Adipocyte (in vitro differentiated cells): ENCODE results near the gene GLIS1.
A peak's percentile ranks its signal among the peaks of the same experiment; 100 is the strongest.

Source experiments
- DNase-seq: peaks from one replicate; pipeline ENCODE4 v3.0.0-alpha.2; 2015; ENCODE audit warnings: low read depth
- H3K27me3 ChIP-seq: replicated peaks from 2 replicates; pipeline ENCODE4 v1.7.0; 2013; ENCODE audit warnings: mild to moderate bottlenecking, low read length, moderate library complexity; ENCODE audit not compliant: control insufficient read depth, insufficient read depth
- H3K36me3 ChIP-seq: 2 replicates; pipeline ENCODE4 v1.7.0; 2013; ENCODE audit warnings: low read length, mild to moderate bottlenecking, moderate library complexity; ENCODE audit not compliant: control insufficient read depth, insufficient read depth, severe bottlenecking
- H3K4me1 ChIP-seq: 2 replicates; pipeline ENCODE4 v1.7.0; 2013; ENCODE audit warnings: mild to moderate bottlenecking, low read length, moderate library complexity; ENCODE audit not compliant: control insufficient read depth, insufficient read depth
- H3K4me3 ChIP-seq: 2 replicates; pipeline ENCODE4 v1.7.0; 2013; ENCODE audit warnings: mild to moderate bottlenecking, low read length, moderate library complexity
- H3K9ac ChIP-seq: 2 replicates; pipeline ENCODE4 v1.7.0; 2013; ENCODE audit warnings: mild to moderate bottlenecking, low read length, moderate library complexity
- H3K9me3 ChIP-seq: 2 replicates; pipeline ENCODE4 v1.7.0; 2013; ENCODE audit warnings: mild to moderate bottlenecking, low read length, moderate library complexity; ENCODE audit not compliant: control insufficient read depth

Gene GLIS1

DNA sequence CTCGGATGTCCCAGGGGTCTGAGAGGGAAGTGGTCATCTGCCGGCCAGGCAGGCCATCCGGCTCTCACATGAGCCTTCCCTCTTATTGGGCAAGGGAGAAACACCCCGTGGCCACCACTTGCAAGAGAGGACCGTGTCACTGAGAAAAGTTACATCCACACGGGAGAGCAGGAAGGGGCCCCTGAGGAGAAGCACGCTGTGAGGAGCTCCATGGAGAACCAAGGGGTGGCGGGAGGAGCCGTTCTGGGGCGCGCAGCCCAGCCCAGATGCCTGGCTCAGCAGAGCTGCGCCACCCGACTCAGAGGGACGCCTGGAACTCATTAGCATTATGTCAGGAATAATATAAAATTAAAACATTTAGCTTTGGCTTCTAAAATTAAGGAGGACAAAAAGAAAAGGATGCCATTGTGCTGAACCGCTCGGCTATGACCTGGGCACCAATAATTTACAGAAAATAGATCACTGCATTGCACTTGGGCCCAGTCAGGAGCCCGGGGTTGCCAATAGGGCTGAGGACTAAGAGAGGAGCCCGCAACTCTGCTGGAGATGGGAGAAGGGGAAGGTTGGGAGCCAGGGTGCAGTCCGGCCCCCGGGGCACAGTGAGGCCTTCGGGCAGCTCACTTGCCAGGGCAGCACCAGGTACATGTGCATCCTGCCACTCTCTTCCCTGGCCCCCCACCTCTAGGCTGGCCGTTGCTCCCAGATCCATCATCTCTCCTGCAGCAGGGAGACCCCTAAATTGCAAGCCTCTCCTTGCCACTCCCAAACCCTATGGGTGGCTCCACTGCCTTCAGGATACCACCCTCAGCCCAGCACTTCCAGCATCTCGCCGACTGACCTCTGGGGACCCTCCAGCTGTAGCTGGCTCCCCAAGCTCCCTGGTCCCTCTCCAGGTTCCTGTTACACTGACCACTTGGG is 194.9 kb downstream of the GLIS1 start:
- peaks cover 3% of the 10 kb centered on the region for H3K27me3 ChIP-seq
- H3K9me3 ChIP-seq: no peaks in the 10 kb centered on the region
- DNase-seq: peak; percentile 45
- H3K36me3 ChIP-seq: no peaks in the 10 kb centered on the region
- no peak overlapping the region for H3K4me3 ChIP-seq
- H3K9ac ChIP-seq: no peak overlapping the region
- peaks cover 33% of the 10 kb centered on the region for H3K4me1 ChIP-seq

GRCh38 chr1:53543130-53543777 is 195.7 kb downstream of the GLIS1 start:
- Histone ChIP-seq H3K9me3 (no peaks in the 10 kb centered on the region), H3K9ac (no peak overlapping the region), H3K27me3 (peaks cover 3% of the 10 kb centered on the region), H3K4me1 (peaks cover 33% of the 10 kb centered on the region), H3K4me3 (no peak overlapping the region), H3K36me3 (no peaks in the 10 kb centered on the region)
- DNase-seq: peak; percentile 31

- H3K9me3 ChIP-seq: no peaks in the 10 kb centered on the region
- peaks cover 33% of the 10 kb centered on the region for H3K4me1 ChIP-seq
- H3K4me3 ChIP-seq: no peak overlapping the region
- no peak for DNase-seq
- peaks cover 3% of the 10 kb centered on the region for H3K27me3 ChIP-seq
- H3K9ac ChIP-seq: no peak overlapping the region
- H3K36me3 ChIP-seq: no peaks in the 10 kb centered on the region
These were observed 196.4 kb downstream of the GLIS1 start for GRCh38 chr1:53542551-53542950.

- Histone ChIP-seq H3K36me3 (no peaks in the 10 kb centered on the region), H3K4me1 (peaks cover 33% of the 10 kb centered on the region), H3K9me3 (no peaks in the 10 kb centered on the region), H3K9ac (peak overlapping the region; percentile 69), H3K27me3 (peaks cover 7% of the 10 kb centered on the region), H3K4me3 (peak overlapping the region; percentile 23)
- DNase-seq: peak; percentile 98
These were observed 197.0 kb downstream of the GLIS1 start for GRCh38 chr1:53541761-53542550.

DNA sequence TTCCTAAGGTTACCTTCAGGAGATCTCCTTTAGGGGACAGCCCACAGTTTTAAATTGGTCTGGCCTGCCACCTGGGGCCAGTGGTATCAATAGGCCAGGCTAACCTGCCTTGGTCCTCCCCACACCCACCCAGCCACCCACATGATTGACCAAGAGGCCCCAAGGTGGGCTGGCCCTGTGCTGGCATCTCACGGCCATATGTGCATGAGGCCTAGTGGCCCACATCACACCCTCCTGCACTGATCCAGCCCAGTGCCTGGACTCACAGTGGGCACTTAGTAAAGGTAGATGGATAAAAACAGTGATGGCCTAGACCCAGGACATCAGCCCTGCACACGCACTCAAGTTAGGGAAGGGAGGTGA is 197.7 kb downstream of the GLIS1 start:
- Histone ChIP-seq H3K36me3 (no peaks in the 10 kb centered on the region), H3K9ac (no peak overlapping the region), H3K4me1 (peaks cover 33% of the 10 kb centered on the region), H3K27me3 (peaks cover 7% of the 10 kb centered on the region), H3K9me3 (no peaks in the 10 kb centered on the region), H3K4me3 (no peak overlapping the region)
- no peak for DNase-seq

DNA sequence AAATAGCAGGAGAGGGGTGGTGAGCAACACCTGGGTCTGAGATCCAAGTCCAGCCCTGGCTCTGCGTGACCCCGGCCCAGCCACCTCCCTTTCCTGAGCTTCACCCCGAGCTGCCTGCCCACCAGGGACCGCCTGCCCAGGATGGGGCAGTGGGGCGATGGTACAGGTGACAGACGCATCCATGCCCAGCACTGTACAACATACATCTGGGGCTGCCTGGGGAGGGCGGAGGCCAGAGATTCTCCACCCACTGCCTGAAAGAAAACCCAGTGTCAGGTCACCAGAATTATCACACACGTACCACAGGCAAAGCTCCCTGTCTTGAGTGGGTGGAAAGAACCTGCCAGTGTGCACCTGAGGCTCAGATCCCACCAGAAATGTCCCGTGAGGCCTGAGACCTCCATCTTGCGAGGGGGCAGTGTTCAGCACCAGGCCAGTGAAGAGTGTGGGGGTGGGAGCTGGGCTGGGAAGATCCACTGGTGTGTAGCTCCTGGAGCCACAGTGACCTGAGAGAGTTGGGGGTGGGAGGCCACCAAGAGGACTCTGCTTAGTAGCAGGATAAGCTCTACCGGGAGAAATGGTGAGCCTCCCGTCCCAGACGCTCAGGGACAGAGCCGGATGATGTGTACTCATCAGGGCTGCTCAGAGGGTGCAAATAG is 198.2 kb downstream of the GLIS1 start:
- Histone ChIP-seq H3K27me3 (peaks cover 7% of the 10 kb centered on the region), H3K9me3 (no peaks in the 10 kb centered on the region), H3K4me1 (peaks cover 29% of the 10 kb centered on the region), H3K4me3 (no peak overlapping the region), H3K9ac (no peak overlapping the region), H3K36me3 (no peaks in the 10 kb centered on the region)
- no peak for DNase-seq

- Histone ChIP-seq H3K9ac (no peak overlapping the region), H3K27me3 (peaks cover 7% of the 10 kb centered on the region), H3K4me1 (peaks cover 27% of the 10 kb centered on the region), H3K36me3 (no peaks in the 10 kb centered on the region), H3K4me3 (no peak overlapping the region), H3K9me3 (no peaks in the 10 kb centered on the region)
- DNase-seq: no peak
These were observed 199.0 kb downstream of the GLIS1 start for GRCh38 chr1:53539711-53540603.

DNA sequence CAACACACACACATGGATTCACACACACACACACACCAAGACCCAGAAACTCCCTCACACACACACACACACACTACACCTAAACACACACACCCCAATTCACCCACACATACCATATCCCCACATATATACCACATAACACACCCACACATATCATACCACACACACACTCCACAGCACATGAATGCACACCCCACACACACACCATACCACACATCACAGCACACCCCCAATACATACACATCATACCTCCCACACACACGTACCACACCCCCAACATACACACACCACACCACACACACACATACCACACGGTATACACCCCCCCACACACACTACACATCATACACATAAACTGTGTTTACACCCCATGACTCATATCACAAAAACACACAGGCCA is 199.7 kb downstream of the GLIS1 start:
- no peaks in the 10 kb centered on the region for H3K36me3 ChIP-seq
- H3K27me3 ChIP-seq: peaks cover 7% of the 10 kb centered on the region
- no peak overlapping the region for H3K4me3 ChIP-seq
- DNase-seq: no peak
- H3K4me1 ChIP-seq: peaks cover 27% of the 10 kb centered on the region
- H3K9ac ChIP-seq: no peak overlapping the region
- H3K9me3 ChIP-seq: no peaks in the 10 kb centered on the region

DNA sequence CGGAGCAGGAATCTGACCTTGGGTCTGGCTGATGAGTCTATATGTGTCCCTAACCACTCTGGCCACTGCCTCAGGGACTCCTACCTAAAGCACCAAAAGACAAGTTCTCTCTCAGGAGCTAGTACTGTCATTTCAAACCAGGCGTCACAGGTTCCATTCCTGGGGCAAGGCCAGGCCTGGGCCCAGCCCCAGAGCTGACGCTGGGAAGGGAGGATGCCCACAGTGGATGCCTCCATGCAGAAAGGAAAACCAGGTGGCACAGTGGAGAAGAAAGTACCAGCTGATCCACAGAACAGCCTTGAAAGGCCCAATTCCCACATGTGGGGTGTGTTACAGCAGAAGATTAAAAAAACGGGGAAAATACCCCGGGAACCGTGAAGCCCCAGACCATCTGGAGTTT is 202.4 kb downstream of the GLIS1 start:
- DNase-seq: no peak
- Histone ChIP-seq H3K27me3 (peaks cover 13% of the 10 kb centered on the region), H3K9ac (no peak overlapping the region), H3K36me3 (no peaks in the 10 kb centered on the region), H3K9me3 (no peaks in the 10 kb centered on the region), H3K4me3 (no peak overlapping the region), H3K4me1 (peaks cover 4% of the 10 kb centered on the region)

GRCh38 chr1:53535846-53536245 is 203.1 kb downstream of the GLIS1 start:
- DNase-seq: peak; percentile 37
- H3K9ac ChIP-seq: no peak overlapping the region

More at GRCh38 chr1:53535846-53536245, 203.1 kb downstream of the GLIS1 start:
- H3K4me1 ChIP-seq: no peaks in the 10 kb centered on the region
- H3K4me3 ChIP-seq: no peak overlapping the region
- no peaks in the 10 kb centered on the region for H3K9me3 ChIP-seq
- peaks cover 16% of the 10 kb centered on the region for H3K27me3 ChIP-seq
- no peaks in the 10 kb centered on the region for H3K36me3 ChIP-seq
